BLaER1 treated with 17β-estradiol and CSF1 and Interleukin-3, amounts not matched to agents 10 nM and 100 nM (cell line): ENCODE data around the gene RASL11B.

Experiments used
- H3K27ac ChIP-seq, 11 experiments: shearing (Covaris generic); formaldehyde crosslinking; 2 replicates each; pipeline ENCODE4 v1.8.1; 2022
- H3K27me3 ChIP-seq, 11 experiments: shearing (Covaris generic); formaldehyde crosslinking; 2 replicates each; pipeline ENCODE4 v1.8.1; 2022
- H3K36me3 ChIP-seq, 11 experiments: shearing (Covaris generic); formaldehyde crosslinking; 2 replicates each; pipeline ENCODE4 v1.8.1; 2022
- H3K4me1 ChIP-seq, 10 experiments: shearing (Covaris generic); formaldehyde crosslinking; 2 replicates each; pipeline ENCODE4 v1.8.1; 2022
- H3K4me2 ChIP-seq, 11 experiments: shearing (Covaris generic); formaldehyde crosslinking; 2 replicates each; pipeline ENCODE4 v1.8.1; 2022
- H3K4me3 ChIP-seq, 10 experiments: shearing (Covaris generic); formaldehyde crosslinking; 2 replicates each; pipeline ENCODE4 v1.8.1; 2022
- H3K9ac ChIP-seq, 11 experiments: shearing (Covaris generic); formaldehyde crosslinking; 2 replicates each; pipeline ENCODE4 v1.8.1; 2022
- H3K9me3 ChIP-seq, 11 experiments: shearing (Covaris generic); formaldehyde crosslinking; replicated peaks in 1 of 11; 2 replicates each; pipeline ENCODE4 v1.8.1; 2022
- H4K20me1 ChIP-seq, 11 experiments: shearing (Covaris generic); formaldehyde crosslinking; 2 replicates each; pipeline ENCODE4 v1.8.1; 2022
- Cebpa-rat ChIP-seq, 11 experiments: shearing (Covaris generic); IDR thresholded peaks; 2 replicates each; pipeline ENCODE4 v1.8.1; 2022

The RASL11B gene

GRCh38 chr4:52907510-52907909 lies 45.4 kb downstream of the RASL11B start:
- Histone ChIP-seq H3K9ac (no peak overlapping the region), H3K4me1 (no peaks in the 10 kb centered on the region; a peak in 1 of 20 replicates), H3K36me3 (peaks cover 4 to 46% (median 18%) of the 10 kb centered on the region in 11 experiments; a peak in 16 of 22 replicates), H4K20me1 (no peaks in the 10 kb centered on the region; a peak in 1 of 22 replicates), H3K27me3 (no peaks in the 10 kb centered on the region), H3K27ac (no peak overlapping the region), H3K4me3 (no peak overlapping the region), H3K4me2 (no peak overlapping the region), H3K9me3 (peaks cover 0 to 3% (median 0%) of the 10 kb centered on the region in 11 experiments; a peak in 2 of 22 replicates)
- no peak for TF ChIP-seq Cebpa-rat (IDR thresholded peaks at IDR 0.05)

DNA sequence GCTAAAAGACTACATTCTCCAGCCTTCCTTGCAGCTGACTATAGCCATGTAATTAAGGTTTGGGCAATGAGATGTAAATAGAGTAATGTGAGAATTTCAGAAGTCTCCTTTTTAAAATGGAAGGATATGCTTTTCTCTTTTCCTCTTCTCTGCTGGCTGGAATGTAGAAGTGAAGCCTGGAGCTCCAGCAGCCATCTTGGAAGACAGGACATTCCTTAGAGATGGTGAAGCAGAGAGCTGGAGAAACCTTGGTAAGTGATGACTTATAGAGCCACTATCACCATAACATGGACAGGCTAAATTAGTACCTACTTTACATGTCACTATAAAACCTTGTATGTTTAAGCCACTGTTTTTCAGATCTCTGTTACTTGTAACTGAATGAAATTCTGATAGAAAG lies 48.0 kb downstream of the RASL11B start:
- Histone ChIP-seq H3K9me3 (no peaks in the 10 kb centered on the region), H4K20me1 (no peaks in the 10 kb centered on the region; a peak in 1 of 22 replicates), H3K4me3 (no peak overlapping the region), H3K4me2 (no peak overlapping the region), H3K27ac (no peak overlapping the region), H3K27me3 (no peaks in the 10 kb centered on the region), H3K4me1 (no peaks in the 10 kb centered on the region; a peak in 1 of 20 replicates), H3K9ac (no peak overlapping the region), H3K36me3 (peaks cover 4 to 29% (median 14%) of the 10 kb centered on the region in 11 experiments; a peak in 15 of 22 replicates)
- TF ChIP-seq Cebpa-rat (IDR thresholded peaks at IDR 0.05), result no peak

GRCh38 chr4:52911684-52912294 lies 49.7 kb downstream of the RASL11B start:
- H3K4me2 ChIP-seq, result no peak overlapping the region
- H3K4me1 ChIP-seq, result no peaks in the 10 kb centered on the region; a peak in 1 of 20 replicates
- peaks cover 2 to 14% (median 5%) of the 10 kb centered on the region in 11 experiments; a peak in 12 of 22 replicates for H3K36me3 ChIP-seq
- H3K9me3 ChIP-seq, result no peaks in the 10 kb centered on the region
- H4K20me1 ChIP-seq, result no peaks in the 10 kb centered on the region
- no peak overlapping the region for H3K4me3 ChIP-seq
- no peaks in the 10 kb centered on the region for H3K27me3 ChIP-seq
- no peak for TF ChIP-seq Cebpa-rat (IDR thresholded peaks at IDR 0.05)
- H3K27ac ChIP-seq, result no peak overlapping the region
- H3K9ac ChIP-seq, result no peak overlapping the region

- H3K36me3 ChIP-seq, result peaks cover 0 to 6% (median 0%) of the 10 kb centered on the region in 11 experiments; a peak in 3 of 22 replicates
- no peak for TF ChIP-seq Cebpa-rat (IDR thresholded peaks at IDR 0.05)
- H3K27ac ChIP-seq, result no peak overlapping the region
- no peak overlapping the region for H3K9ac ChIP-seq
- no peaks in the 10 kb centered on the region for H3K9me3 ChIP-seq
- no peak overlapping the region for H3K4me2 ChIP-seq
- no peaks in the 10 kb centered on the region for H3K4me1 ChIP-seq
- H4K20me1 ChIP-seq, result no peaks in the 10 kb centered on the region
- no peaks in the 10 kb centered on the region for H3K27me3 ChIP-seq
- H3K4me3 ChIP-seq, result no peak overlapping the region
Observed at GRCh38 chr4:52912608-52913007, 50.5 kb downstream of the RASL11B start.

DNA sequence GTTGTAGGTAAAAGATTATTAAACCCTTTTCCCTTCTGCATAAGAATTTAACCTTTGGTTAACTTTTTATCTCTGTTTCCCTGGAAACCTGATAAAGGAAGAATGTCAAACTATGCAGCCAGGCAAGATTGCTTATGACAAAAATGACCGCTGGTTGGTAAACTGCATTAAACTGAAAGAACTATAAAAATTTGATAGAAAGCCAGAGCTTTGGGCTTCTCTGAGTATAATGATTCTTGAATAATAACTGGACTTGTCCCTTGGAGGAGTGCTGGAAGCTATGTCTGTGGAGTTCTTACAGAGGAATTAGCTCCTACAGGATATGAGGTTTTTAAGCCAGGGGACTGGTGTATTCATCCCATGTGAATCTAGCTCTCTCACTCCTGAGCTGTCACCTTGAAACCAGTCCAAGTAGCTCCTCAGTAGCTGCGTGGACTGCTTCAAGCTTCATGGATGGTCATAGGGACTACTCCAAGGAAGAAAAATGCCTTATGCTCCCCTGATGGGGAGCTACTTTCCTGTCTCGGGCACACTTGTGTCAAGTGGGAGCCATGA lies 52.0 kb downstream of the RASL11B start:
- no peak overlapping the region for H3K4me3 ChIP-seq
- no peak overlapping the region for H3K9ac ChIP-seq
- no peaks in the 10 kb centered on the region for H3K9me3 ChIP-seq
- H3K27ac ChIP-seq, result no peak overlapping the region
- H3K4me1 ChIP-seq, result no peaks in the 10 kb centered on the region
- H3K27me3 ChIP-seq, result no peaks in the 10 kb centered on the region
- H3K4me2 ChIP-seq, result no peak overlapping the region
- H3K36me3 ChIP-seq, result peaks cover 0 to 10% (median 2%) of the 10 kb centered on the region in 11 experiments; a peak in 5 of 22 replicates
- TF ChIP-seq Cebpa-rat (IDR thresholded peaks at IDR 0.05), result no peak
- H4K20me1 ChIP-seq, result no peaks in the 10 kb centered on the region

GRCh38 chr4:52915191-52915590 lies 53.1 kb downstream of the RASL11B start:
- Histone ChIP-seq H3K27ac (no peak overlapping the region), H3K4me2 (no peak overlapping the region), H3K9ac (no peak overlapping the region), H3K9me3 (no peaks in the 10 kb centered on the region), H4K20me1 (no peaks in the 10 kb centered on the region), H3K4me1 (no peaks in the 10 kb centered on the region), H3K27me3 (no peaks in the 10 kb centered on the region), H3K36me3 (peaks cover 0 to 17% (median 3%) of the 10 kb centered on the region in 11 experiments; a peak in 8 of 22 replicates), H3K4me3 (no peak overlapping the region)
- no peak for TF ChIP-seq Cebpa-rat (IDR thresholded peaks at IDR 0.05)

GRCh38 chr4:52915730-52916300 lies 53.7 kb downstream of the RASL11B start:
- Histone ChIP-seq H3K9me3 (no peaks in the 10 kb centered on the region), H3K27ac (no peak overlapping the region), H3K27me3 (no peaks in the 10 kb centered on the region), H4K20me1 (no peaks in the 10 kb centered on the region), H3K4me3 (no peak overlapping the region), H3K9ac (no peak overlapping the region), H3K4me1 (no peaks in the 10 kb centered on the region), H3K4me2 (no peak overlapping the region), H3K36me3 (peaks cover 0 to 23% (median 3%) of the 10 kb centered on the region in 11 experiments; a peak in 7 of 22 replicates)
- TF ChIP-seq Cebpa-rat (IDR thresholded peaks at IDR 0.05), result no peak
